GM19099 (cell line): ENCODE data around the gene CCDC122.

Experiments
- POLR2A ChIP-seq: IDR thresholded peaks from 3 replicates; pipeline ENCODE4 v1.6.1; 2011; ENCODE audit warnings: low read depth; ENCODE audit not compliant: insufficient read length; ENCODE audit errors: extremely low read depth

Gene CCDC122

DNA sequence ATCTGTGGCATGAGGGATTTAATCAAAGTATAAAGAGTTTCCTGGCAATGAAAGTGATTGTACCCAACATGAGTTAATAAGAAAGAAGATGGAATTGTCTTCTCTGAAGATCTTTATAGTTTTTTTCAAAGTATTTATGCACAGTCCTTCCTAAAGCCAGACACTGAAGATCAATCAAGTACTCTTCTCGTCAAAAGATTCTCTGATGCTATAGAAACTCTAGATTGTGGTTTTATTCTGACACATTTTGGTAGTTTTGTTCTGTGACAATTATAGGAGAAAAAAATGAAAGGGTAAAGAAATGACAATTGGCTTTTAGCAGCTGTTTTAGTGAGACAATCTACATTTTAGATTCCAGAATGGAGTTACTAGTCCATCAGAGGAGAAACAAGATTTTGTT lies 82.4 kb downstream of the CCDC122 start:
- no peak for TF ChIP-seq POLR2A

DNA sequence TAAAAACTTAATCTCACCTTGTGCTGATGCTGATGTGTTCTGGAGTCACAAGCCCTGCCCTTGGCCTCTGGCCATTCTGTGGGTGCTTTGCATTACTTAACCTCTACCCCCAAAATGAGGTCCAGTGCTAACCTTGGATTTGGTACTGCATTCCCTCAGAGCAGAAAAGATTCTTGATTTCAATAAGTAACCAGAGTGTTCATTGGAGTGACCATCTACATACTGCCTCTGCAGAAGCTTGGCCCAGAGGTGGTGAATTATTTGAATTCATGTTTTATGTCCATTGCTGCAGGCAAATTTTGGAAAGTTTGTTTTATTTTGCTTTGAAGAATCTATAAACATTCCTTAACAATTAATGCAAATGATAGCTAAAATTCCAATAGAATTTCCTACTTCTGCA lies 85.1 kb downstream of the CCDC122 start:
- no peak for TF ChIP-seq POLR2A

DNA sequence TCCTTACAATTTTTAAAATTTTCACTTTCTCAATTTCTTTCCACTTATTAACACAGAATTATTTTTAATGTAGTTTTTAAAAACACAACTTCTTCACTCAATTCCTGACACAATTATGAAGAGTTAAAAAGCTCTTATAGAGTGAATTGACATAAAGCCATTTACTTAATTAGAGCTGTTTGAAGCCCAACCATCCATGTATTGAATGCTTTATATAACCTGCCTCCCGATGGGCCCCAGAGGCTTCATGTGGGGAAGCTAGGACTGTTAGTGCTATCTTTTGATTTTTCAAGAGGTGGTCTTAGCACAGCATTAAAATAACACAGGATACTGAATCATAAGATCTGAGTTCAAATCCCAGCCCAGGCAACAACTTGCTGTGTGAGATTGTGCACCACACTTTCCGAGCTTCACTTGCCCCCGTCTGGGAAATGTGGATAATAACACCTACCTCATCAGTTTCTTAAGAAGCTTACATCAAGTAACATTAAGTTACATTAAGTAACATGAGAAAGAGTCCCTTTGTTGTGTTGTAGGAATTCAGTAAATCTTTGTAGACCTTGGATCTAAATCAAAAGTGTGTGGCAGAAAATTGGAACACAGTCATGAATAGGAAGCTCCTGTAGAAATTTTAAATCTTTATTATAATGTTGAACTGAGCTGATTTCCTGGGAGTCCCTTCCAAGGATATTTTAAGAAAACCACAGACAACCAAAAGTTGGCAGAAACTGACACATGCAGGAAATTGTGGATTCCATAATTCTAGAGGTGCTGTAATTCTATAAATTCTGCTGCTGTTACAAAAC lies 87.3 kb downstream of the CCDC122 start:
- no peak for TF ChIP-seq POLR2A

DNA sequence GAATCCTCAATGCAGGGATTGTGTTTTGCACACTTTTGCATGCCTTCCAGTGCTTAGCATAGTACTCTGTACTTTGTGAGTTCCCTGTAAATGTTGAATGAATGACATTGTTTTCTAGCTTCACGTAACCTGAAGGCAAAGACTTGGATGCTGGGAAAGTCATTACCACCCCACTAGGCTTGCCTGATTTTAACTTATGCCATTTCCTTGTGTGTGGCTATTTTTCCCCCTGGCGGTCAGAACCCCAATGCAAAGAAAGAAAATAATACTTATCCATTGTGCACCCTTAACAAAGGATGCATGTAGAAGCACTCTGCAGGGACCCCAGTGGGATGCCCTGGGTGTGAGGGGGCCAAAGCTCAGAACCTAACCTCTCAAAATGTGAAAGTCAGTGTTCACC lies 91.5 kb downstream of the CCDC122 start:
- TF ChIP-seq POLR2A: no peak

DNA sequence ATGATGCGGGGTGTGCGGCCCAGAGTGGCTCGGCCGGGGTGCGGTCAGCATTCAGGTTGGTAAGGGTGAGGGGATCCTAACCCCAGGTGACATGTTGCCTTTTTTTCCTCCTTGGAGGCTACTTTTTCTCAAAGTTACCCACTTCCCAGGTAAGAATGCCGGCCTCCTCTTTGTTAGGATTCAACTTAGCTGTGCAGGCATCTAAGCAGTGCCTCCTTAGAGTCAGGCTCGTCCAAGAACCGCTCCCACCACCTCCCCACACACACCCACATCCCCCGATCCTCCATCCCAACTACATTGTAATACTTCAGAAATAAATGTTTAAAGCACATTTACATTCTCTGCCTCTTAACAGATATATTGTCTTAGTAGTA lies 92.0 kb downstream of the CCDC122 start:
- no peak for TF ChIP-seq POLR2A

DNA sequence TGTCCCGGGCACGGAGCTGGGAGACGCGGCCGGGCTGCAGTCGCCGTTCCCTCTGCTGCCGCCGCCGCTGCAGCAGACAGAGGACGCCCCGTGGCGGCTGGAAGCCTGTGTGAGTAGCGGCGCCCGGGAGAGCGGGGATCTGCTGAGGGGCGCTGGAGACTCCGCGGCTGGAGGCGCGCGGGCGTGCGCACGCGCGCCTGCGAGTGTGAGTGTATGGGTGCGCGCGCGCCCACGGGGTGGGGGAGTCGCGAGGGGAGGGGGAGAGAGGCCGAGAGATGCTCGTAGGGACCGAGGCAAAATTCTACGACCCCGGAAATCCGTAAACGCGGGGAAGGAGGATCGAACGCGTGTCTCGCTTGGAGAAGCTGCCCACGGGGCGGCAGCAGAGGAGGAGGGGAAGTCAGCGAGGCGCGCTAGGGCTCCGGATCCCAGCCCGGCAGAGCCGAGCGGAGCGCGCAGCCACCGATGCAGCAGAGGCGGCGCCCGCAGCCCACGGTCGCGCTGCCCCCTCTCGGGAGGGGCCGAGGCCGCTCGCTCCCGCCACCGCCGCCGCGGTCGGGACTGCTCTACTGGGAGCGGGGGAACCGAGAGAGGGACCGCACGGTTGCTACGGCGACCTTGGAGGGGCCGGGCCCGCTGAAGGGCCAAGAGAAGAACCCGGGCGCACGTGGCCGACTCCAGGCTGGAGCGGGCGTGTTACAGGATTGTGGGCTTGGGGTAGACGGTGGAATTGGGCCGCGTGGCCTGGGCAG lies 92.6 kb downstream of the CCDC122 start, which contains the start of gene ENOX1:
Gene ENOX1, minus strand, starts transcription at position 207 of the 752 bp plus-strand sequence.
- no peak for TF ChIP-seq POLR2A

DNA sequence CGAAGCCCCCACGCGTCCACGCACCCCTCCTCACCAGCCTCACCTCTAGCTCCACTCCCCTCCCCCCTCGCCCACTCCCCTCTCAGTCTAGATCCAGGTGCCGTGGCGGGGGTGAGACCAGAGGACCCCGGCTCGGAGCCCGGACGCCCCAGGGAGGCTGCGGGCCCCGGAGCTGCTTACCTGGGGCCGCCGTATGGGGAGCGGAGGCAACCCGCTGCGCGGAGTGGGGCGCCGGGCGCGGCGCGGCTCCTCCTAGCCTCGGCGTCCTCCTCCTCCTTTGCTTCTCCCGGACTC lies 93.1 kb downstream of the CCDC122 start:
- TF ChIP-seq POLR2A: no peak
